Embryonic facial prominence (tissue), 1 donor: ENCODE measurements around the gene NIPA2.
A peak's percentile ranks its signal among the peaks of the same experiment; 100 is the strongest.
"Not testable (repeated sequence)": the region's sequence is repeated elsewhere in the genome, so short reads cannot be mapped to it uniquely, and the experiment has no call there.

Source experiments
- DNase-seq: peaks from one replicate; pipeline ENCODE4 v3.0.0-alpha.2; 2016; ENCODE audit errors: extremely low spot score

Gene NIPA2

DNA sequence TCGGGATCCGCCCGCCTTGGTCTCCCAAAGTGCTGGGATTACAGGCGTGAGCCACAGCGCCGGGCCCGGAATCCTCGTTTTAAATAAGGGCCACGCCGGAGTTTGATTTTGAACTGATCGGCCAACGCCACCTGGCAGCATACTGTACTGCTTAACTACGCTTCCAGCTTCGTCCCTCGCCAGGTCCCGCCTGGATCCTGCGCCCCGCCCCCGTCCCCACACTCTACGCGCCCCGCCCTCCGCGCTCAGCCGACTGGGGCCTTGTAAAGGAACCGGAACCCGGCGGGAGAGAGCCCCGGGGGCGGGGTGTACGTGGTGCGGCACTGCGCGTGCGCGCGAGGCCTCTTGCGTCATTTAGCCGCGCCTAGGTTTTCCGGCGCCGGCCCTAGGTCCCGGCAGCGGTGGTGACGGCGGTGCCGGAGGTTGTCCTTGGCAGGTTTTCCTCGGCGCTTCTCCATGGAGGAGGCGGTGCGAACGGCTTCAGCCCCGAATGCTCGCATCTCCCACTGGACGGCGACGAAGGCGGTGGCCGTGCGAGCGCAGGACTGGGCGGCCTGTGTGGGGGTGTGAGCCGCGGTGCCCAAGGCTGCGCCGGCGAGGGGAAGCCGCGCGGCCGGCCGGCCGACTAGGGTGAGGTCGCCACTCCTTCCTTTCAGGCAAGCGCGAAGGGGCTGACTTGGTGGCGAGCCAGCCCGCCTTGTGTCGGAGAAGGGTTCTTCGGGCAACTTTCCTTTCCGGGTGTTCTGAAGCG lies at the start of gene NIPA2:
NIPA2 (plus strand) TSS at position 375 of the 751 bp plus-strand sequence. CDS start 13,066 bp downstream, outside the sequence.
- DNase-seq: peak; percentile 95

DNA sequence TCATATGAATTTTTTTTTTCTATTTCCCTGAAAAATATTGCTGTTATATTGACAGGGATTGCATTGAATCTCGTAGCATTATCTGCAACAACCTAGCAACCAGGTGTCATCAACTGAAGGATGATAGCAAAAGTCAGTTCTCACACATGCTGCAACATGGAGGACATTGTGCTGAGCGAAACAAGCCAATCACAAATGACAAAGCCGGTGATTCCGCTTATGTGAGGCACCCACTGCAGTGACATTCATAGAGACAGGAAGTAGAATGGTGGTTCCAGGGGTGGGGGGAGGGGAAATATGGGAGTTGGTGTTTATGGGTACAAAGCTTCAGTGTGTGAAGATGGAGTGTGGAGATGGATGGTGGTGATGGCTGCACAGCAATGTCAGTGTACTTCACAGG lies 44.4 kb upstream of the NIPA2 start:
- DNase-seq: no peak

DNA sequence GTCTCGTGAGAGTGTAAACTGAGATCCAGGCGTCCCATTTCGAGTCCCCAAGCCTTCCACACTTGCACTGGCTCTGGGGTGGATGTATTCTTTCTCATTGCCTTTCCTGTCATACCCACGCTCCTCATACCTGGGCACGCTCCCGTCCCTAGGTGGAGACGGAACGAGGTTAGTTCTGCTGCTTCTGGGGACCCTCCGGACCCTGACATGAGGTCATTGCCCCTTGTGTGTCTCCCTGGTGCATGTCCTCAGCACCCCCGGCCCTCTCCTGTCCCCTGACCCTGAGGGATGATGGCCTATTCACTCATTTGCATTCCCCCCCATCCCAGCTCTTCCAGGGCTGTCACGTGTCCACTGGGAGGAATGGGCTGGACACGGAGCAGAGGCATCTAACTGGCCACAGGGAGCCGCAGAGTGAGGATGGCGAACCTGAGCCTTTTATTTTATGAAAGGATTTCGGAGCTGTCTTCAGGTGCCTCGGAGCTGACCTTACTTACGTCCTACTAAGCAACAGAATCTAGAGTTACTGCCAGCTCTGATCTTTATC lies 43.8 kb upstream of the NIPA2 start:
- no peak for DNase-seq

DNA sequence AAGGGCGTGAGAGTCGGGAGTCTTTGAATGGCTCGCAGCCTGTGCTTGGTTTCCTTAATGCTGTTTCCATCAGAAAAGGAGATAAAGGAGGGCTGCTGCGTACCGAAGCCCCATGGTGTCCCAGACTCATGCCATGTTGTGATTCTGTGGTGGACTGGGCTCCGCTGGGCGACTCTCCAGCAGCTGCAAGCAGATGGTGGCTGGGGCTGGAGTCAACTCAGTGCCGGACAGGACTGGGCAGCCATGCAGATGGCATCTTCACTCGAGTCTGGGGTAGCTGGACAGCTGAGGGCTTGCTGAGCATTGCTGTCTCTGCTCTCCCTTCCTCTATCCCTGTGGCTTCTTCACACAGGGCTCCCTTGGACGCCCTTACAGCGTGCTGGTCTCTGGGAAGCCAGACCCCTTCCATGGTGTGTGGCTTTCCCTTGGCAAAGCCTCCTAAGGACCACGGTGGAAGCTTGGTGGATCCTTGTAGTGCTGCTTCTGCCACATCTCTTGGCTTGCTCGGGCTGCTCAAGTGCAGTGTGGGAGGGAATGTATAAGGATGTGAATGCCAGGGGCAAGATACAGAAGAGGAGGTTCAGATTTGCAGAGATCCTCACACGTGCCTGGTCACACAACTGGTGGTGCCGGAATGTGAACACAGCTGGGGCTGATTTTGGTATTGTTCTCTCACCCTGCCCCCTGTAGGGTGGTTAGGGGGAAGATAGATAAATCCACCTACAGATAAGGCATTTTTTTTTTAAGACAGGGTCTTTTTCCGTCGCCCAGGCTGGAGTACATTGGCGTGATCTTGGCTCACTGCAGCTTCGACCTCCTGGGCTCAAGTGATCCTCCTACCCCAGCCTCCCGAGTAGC lies 43.0 kb upstream of the NIPA2 start:
- DNase-seq: no peak

DNA sequence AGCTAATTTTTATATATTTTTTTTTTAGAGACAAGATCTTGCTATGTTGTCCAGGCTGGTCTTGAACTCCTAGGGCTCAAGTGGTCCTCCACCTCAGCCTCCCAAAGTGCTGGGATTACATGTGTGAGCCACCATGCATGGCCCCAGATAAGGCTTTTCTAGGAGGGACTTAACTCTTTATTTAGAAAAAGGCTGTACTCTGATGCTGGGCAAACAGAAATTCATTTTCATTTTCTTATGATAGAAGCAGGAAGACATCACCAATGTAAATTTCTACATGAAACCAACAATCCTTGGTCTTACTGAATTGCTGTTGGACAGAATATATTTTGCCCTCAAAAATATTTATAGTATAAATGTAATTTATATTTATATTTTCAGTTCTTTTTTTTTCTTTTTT lies 42.4 kb upstream of the NIPA2 start:
- no peak for DNase-seq

DNA sequence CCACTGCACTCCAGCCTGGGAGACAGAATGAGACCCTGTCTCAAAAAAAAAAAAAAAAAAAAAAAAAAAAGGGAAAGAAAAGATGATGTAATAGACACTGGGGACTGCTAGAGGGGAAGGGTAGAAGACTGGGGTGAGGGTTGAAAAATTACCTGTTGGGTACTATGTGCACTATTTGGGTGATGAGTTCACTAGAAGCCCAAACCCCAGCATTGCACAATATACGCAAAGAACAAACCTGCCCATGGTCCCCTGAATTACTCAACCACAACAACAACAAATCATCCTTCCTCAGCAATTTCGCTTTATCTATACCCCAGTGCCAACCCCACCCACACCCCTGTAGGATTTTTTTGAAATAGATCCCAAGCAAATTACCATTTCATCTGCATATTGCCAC lies 38.6 kb upstream of the NIPA2 start:
- DNase-seq: no peak

DNA sequence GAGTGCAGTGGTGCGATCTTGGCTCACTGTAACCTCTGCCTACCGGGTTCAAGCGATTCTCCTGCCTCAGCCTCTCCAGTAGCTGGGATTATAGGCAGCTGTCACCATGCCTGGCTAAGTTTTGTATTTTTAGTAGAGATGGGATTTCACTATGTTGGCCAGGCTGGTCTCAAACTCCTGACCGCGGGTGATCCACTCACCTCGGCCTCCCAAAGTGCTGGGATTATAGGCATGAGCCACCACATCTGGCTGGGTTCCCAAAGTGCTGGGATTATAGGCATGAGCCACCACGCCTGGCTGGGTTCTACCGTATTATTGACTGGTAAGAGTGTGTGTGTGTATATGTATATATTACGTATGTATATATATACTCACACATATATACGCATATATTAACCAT lies 35.5 kb upstream of the NIPA2 start:
- not testable (repeated sequence) for DNase-seq

DNA sequence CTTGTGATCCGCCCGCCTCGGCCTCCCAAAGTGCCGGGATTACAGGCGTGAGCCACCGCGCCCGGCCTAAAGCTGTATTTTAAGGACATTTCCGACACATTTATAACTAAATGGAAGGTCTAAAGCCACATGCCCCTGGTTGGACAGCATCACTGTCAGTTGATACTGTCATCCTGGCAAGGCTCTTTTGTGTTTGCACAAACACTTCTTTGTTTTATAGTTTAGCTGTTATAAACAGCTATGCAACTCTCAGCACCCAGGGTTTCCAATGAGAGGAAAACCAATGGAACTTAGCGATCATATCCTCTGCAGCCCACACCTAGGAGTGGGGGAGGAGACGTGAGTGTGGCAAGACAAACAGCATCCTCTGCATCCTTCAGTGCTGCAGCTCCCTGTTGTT lies 32.3 kb upstream of the NIPA2 start:
- DNase-seq: no peak

DNA sequence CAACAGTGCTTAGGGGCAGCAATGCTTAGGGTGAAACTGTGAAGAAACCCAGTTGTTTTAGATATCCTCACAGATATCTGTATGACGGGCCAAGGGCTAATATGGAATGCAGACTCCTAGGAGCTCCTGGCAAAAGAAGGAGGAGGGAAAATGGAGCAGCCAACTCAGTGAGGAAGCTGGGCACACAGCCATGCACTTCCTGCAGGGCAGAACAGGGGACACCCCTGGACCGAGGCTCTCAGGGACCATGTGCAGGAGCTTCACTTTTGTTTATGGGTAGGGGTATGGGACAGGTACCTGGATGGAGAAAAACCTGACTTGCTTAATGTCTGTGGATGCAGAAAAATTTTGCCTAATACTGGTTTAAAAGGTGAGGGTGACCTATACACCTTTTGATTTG lies 31.8 kb upstream of the NIPA2 start:
- no peak for DNase-seq

DNA sequence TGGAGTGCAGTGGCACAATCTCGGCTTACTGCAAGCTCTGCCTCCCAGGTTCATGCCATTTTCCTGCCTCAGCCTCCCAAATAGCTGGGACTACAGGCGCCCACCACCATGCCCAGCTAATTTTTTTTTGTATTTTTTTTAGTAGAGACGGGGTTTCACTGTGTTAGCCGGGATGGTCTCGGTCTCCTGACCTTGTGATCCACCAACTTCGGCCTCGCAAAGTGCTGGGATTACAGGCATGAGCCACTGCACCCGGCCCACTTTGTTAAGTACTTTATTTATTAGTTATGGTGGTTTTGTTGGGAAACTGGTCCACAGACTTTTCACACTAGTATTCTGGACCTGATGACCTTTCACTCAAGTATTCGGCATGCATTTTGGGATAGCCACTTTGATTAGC lies 30.6 kb upstream of the NIPA2 start:
- not testable (repeated sequence) for DNase-seq

DNA sequence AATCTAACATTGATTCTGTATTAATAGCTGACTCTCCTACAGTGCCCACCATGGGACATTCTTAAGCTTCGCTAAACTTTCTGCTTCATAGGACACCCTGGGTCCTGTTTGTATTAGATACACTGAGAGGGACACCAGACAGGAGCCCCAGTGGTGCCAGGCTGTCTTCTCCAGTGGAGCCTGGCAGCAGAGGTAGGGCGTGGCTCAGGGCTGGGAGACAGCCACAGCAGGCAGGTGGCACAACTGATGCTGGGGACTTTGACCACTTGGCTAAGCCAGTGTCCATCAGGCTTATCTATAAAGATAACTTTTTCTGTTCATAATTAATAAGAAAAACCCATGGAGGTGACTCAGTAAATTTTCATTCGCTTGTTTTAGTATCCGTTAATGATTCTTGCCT lies 30.2 kb upstream of the NIPA2 start:
- no peak for DNase-seq

DNA sequence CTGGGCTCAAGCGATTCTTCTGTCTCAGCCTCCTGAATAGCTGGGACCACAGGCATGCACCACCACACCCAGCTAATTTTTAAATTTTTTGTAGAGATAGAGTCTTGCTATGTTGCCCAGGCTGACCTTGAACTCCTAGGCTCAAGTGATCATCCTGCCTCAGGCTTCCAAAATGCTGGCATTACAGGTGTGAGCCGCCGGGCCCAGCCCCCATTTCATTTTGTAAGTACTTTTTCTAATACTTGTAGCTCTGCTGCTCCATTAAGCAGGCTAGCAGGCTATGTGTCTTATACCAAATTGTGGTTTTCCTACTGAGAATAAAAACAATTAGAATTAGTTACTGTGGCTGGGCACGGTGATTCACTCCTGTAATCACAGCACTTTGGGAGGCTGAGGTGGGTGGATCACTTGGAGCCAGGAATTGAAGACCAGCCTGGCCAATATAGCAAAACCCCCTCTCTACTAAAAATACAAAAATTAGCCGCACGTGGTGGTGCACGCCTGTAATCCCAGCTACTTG lies 29.6 kb upstream of the NIPA2 start:
- no peak for DNase-seq

DNA sequence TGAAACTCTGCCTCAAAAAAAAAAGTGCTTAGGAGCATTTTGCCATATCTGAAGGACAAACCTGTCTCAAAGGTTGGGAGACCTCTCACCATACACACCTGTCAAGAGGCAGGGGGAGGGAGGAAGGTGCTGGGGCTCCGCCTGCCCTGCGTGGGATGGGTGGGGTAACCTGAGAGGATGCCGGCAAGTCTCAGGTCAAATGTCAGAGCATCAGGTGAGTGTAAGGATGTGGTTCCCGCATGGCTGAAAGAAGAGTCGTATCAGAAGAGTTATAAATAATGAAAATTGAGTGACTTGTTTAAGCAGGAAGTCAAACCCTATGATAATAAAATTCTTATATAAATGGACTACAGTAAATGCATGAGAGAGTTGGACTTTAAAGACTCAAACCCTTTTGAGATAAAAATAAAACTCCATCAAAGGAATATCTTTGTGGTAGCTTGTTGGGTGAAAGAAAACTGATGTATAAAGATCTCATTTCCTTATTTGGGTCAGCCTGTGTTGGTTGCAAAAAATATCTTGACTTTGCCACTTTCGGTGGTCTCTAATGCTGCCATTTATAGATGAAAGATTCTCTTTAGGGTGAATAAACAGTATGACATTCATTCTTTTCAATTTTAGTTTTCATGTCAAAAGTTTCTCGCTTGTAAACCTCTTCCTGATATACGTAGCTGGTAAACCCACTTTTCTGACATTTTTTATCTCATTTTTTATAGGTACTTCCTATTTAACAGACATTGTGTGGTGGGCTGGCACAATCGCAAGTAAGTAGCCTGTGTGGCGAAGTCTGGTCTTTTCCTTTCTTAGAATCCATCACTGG lies 28.2 kb upstream of the NIPA2 start:
- DNase-seq: no peak

DNA sequence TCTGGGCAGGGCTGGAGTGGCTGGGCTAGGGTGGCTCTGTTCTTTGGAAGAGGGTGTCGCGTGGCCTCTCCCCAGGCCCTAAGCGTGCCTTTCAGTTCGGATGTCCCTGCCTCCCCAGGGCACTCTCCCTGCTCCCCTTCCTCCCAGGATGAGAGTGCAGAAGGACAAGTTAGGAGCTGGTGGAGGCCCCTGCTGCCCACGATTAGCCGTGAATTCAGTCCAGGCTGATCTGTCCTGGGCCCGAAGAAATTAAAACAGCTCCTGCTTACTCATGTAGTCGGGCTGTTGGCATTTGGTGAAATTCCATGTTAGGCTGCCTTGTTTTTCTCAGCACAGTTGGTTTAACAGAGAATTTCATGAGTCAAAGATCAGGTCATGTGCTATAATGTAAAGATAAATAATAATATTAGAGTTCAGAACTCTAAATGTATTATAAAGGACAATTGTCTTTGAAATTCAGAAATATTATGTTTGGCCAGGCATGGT lies 27.6 kb upstream of the NIPA2 start:
- DNase-seq: no peak

DNA sequence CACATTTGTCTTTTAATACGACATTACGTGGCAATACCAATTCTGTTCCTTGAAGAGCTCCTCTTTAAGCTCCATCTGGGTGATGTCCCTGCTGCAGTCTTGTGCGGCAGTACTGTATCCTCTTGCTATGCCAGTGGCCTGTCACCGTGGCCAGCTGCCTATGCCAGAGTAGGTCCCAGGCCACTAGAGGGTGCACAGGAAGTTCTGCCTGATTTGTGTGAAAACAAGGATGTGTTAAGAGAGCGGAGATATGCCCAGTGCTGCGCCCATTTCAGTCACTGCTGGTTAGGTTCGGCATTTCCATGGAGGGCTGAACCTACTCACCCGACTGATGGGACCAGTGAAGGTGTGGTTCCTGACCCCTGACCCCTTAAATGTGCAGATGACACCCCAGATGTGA lies 26.8 kb upstream of the NIPA2 start:
- DNase-seq: no peak

DNA sequence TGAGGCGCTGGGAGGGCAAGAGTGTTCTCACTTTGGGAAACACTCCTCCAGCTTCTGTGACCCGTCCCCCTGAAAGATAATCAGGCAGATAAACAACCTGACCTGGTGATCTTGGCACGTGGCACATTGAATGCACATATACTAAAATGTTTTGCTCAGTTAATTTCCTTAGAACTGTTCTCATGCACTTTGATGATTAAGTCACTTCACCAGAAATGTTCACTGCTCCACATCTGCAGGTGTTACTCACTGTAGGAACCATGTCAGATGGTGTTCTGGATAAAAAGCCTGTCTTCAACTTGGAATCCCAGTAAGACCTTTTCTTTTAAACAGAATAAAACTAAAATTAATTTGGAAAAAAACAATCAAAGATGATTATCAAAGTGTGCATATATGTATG lies 24.6 kb upstream of the NIPA2 start:
- DNase-seq: no peak

DNA sequence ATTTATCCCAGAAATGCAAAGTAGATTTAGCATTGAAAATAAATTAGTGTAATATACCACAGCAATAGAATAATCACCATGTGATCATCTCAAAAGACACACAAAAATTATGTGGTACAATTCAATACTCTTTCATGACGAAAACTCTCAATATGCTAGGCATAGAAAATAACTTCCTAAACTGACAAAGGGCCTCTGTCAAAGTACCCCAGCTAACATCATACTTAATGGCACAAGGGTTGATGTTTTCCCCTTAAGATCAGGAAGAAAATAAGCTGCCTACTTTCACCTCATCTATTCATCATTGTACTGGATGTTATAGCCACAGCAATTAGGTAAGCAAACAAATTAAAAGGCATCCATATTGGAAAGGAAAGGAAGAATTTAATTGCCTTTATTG lies 22.7 kb upstream of the NIPA2 start:
- DNase-seq: no peak

DNA sequence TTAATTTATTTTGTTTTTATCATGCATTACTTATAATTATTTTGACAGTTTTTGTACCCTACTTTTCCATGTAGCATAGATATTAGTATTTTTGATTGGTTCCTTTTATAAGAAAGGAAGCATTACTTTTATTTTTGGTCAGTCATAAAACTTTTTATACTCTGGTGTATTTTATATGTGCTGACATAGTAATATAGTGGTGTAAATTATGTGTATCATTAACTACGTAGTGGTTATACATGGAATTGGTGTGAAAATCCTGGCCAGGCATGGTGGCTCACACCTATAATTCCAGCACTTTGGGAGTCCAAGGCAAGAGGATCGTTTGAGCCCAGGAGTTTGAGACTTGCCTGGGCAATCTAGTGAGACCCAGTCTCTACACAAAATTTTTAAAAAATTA lies 18.8 kb upstream of the NIPA2 start:
- DNase-seq: no peak

DNA sequence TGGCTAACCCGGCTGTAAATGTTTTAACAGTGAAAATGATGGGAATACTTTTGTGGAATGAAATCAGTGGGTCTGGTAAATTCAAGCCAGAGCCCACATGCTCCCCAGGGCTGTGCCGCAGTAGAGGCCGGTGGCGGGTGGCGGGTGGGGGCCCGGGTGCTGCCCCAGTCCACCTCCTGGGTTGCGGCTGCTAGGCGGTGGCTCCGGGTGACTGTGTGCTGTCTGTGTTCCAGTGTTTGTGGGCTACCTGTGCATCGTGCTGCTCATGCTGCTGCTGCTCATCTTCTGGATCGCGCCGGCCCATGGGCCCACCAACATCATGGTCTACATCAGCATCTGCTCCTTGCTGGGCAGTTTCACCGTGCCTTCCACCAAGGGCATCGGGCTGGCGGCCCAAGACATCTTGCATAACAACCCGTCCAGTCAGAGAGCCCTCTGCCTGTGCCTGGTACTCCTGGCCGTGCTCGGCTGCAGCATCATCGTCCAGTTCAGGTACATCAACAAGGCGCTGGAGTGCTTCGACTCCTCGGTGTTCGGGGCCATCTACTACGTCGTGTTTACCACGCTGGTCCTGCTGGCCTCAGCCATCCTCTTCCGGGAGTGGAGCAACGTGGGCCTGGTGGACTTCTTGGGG lies 14.9 kb upstream of the NIPA2 start:
- DNase-seq: no peak

DNA sequence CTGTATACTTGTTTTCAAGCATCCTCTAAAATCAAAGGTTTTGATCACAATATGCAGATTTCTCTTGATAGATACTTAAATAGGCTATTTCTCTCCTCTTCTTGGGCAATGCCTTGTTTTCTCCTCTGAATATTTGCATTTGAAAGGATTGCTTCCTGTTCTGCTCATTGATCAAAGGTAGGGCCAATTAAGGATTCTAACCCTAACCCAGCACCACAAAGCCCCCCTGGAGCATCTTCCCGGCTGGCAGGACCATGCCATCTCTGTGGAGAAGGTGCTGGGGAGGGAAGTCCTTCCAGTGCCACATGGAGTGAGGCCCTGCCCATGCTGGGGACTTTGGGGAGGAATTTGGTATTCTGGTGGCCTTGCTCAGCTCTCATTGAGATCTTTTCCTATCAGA lies 11.3 kb upstream of the NIPA2 start:
- no peak for DNase-seq

DNA sequence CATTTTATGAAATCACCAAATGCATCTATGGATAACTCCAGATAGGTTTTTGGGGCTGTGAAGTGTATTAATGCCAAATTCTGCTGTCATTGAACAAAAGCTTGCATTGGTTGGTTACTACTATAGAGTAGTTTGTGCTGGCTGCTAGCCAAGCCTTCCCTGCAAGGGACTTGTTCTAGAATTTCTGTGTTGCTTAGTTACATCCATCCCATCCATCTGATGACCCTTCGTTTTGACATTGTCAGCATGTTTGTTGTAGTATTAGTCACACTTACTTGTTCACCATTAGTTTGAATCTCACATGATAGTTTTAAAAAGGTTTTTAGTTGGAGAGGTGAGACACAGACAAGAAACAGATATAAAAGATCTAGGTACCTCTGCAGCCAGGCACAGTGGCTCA lies 7.0 kb upstream of the NIPA2 start:
- DNase-seq: no peak
